Bronchial epithelial cell (primary cell): ENCODE results near the gene TRPT1. TPM values are rescaled to one million over a fixed set of nuclear protein-coding genes. Genes with fewer than 3 reads are reported as not detected.
A peak's percentile ranks its signal among the peaks of the same experiment; 100 is the strongest.

ENCODE experiments used
- DNase-seq: peaks from one replicate; pipeline ENCODE4 v3.0.0-alpha.2; 2010; ENCODE audit warnings: low read depth
- FAIRE-seq: peaks from 2 replicates; lab custom pipeline; 2011; peaks lifted over from hg19 to GRCh38; lab: Jason Lieb, UNC
- H3K27me3 ChIP-seq: 2 replicates; pipeline ENCODE4 v1.5.1; 2011; ENCODE audit warnings: low read length; ENCODE audit not compliant: control insufficient read depth, insufficient read depth
- H3K36me3 ChIP-seq: 2 replicates; pipeline ENCODE4 v1.5.1; 2011; ENCODE audit warnings: low read length; ENCODE audit not compliant: control insufficient read depth, insufficient read depth
- H3K4me3 ChIP-seq: 2 replicates; pipeline ENCODE4 v1.5.1; 2011; ENCODE audit warnings: mild to moderate bottlenecking, low read depth, low read length, control low read depth
- total RNA-seq: library from RNA; depleted of rRNA; stranded (reverse); fragments of >200 nt; gene quantifications from 2 replicates; pipeline ENCODE4 v1.2.1, GENCODE V29; 2014
- TF ChIP-seq, protein P1 (sequence below): IDR thresholded peaks from 2 replicates; pipeline ENCODE4 v1.5.1; 2011; ENCODE audit warnings: mild to moderate bottlenecking, moderate library complexity, low read length, control low read depth, inconsistent platforms; ENCODE audit not compliant: insufficient read depth, severe bottlenecking

The TRPT1 gene
- total RNA-seq, 1 donor from 2014 or later: 24.5 TPM

DNA sequence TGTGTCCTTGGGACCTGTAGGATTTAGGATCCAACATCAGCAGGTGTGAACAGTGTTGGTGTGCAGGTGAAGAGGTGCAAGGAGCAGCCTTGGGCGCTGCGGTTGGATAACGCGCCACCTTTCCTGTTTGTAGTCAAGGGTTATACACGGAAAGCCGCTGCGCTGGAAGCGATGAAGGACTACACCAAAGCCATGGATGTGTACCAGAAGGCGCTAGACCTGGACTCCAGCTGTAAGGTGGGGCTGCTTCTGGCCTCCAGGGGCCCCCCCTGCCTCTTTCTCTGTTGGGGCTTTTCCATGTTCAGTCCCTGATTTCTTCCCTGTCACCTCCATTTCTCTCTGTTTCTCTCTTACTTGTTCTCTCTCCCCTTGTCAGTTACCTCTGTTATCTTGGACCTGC, 23.0 kb downstream of the TRPT1 start:
- no peak for FAIRE-seq
- no peak for DNase-seq
- Histone ChIP-seq H3K4me3 (no peak overlapping the region), H3K27me3 (no peaks in the 10 kb centered on the region), H3K36me3 (peaks cover 43% of the 10 kb centered on the region)
- TF ChIP-seq, protein P1, sequence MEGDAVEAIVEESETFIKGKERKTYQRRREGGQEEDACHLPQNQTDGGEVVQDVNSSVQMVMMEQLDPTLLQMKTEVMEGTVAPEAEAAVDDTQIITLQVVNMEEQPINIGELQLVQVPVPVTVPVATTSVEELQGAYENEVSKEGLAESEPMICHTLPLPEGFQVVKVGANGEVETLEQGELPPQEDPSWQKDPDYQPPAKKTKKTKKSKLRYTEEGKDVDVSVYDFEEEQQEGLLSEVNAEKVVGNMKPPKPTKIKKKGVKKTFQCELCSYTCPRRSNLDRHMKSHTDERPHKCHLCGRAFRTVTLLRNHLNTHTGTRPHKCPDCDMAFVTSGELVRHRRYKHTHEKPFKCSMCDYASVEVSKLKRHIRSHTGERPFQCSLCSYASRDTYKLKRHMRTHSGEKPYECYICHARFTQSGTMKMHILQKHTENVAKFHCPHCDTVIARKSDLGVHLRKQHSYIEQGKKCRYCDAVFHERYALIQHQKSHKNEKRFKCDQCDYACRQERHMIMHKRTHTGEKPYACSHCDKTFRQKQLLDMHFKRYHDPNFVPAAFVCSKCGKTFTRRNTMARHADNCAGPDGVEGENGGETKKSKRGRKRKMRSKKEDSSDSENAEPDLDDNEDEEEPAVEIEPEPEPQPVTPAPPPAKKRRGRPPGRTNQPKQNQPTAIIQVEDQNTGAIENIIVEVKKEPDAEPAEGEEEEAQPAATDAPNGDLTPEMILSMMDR: no peak

- FAIRE-seq (no peak), DNase-seq (no peak)
- H3K36me3 ChIP-seq: peaks cover 46% of the 10 kb centered on the region
- H3K27me3 ChIP-seq: no peaks in the 10 kb centered on the region
- no peak overlapping the region for H3K4me3 ChIP-seq
- TF ChIP-seq, protein P1: no peak
Measured at GRCh38 chr11:64201543-64201942, 24.4 kb downstream of the TRPT1 start.

DNA sequence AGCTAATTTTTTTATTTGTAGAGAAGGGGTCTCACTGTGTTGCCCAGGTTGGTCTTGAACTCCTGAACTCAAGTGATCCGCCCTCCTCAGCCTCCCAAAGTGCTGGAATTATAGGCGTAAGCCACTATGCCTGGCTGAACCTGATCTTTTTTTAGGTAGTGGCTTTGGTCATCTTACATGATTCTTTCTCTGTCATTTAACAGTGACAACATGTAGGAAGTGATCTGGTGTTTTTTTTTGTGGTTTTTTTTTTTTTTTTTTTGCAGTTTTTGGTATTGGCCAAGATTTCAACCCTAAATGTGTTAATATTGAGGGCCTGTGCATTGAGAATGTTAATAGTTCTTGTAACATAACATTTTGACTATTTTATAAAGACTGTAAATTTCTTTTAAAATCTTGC, 27.5 kb downstream of the TRPT1 start:
- no peak for FAIRE-seq
- TF ChIP-seq, protein P1: no peak
- H3K27me3 ChIP-seq: no peaks in the 10 kb centered on the region
- peaks cover 54% of the 10 kb centered on the region for H3K36me3 ChIP-seq
- DNase-seq: no peak
- no peak overlapping the region for H3K4me3 ChIP-seq

DNA sequence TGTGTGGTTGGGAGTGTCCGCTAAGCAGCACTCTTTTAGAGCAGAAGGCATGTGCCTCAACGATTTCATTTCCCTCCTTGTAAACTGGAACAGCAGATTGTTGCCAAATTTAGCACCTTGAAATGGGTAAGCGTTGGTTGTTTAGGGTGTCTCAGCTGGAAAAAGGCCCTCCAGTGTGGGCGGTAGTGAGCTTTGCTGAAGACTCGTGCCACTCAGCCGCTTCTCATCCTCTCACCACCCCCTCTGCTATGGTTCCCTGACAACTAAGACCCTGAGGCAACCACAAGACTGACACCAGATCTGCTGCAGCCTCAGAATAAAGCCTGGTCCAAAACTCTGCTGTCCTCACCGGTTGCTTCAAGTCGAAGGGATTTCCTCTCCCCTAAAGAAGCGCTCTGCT, 29.4 kb downstream of the TRPT1 start:
- TF ChIP-seq, protein P1: no peak
- H3K4me3 ChIP-seq: no peak overlapping the region
- DNase-seq: no peak
- peak; percentile 32 for FAIRE-seq
- no peaks in the 10 kb centered on the region for H3K27me3 ChIP-seq
- peaks cover 50% of the 10 kb centered on the region for H3K36me3 ChIP-seq

GRCh38 chr11:64192434-64192833, 33.6 kb downstream of the TRPT1 start:
- FAIRE-seq (no peak), DNase-seq (no peak)
- no peaks in the 10 kb centered on the region for H3K27me3 ChIP-seq
- H3K4me3 ChIP-seq: no peak overlapping the region
- TF ChIP-seq, protein P1: no peak
- H3K36me3 ChIP-seq: peaks cover 40% of the 10 kb centered on the region

DNA sequence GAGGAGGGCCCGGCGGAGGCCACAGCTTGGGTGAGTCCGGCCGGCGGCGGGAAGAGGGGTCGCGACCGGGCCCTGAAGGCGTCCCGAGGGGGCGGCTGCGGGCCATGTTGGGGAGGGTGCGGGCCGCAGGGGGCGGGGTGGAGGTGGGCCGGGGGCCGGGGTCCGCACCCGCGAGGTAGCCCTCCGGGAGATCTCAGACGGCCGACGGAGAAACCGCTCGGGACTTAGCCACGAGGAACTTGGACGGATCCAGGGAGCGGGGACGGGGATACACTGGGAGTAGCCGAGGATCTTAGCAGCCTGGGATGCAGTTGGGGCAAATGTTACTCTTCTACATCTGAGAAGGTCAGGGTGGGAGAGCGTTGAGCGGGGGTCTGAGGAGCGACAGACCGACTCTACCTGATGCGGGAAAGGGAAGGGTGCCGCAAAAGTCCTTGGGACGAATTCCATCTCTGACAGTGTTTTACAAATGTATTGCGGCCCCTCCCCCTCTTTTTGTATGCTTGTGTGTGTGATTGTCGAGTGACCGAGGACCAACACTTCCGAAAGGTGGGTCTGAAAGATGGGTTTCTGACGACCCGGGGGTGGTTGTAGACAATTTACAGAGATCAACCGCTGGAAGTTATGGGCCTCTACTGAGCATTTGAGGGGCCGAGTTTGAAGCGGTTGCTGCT, 39.4 kb downstream of the TRPT1 start:
- TF ChIP-seq, protein P1: no peak
- FAIRE-seq: no peak
- DNase-seq: no peak
- Histone ChIP-seq H3K4me3 (no peak overlapping the region), H3K27me3 (no peaks in the 10 kb centered on the region), H3K36me3 (peaks cover 3% of the 10 kb centered on the region)
